HCT116 (cell line): ENCODE measurements around the gene STPG3. TPM values are rescaled to one million over a fixed set of nuclear protein-coding genes. Genes with fewer than 3 reads are reported as not detected.
A peak's percentile ranks its signal among the peaks of the same experiment; 100 is the strongest.

ENCODE experiments used
- ATAC-seq: fragments of 200-7000 bp; cut with Tn5 transposase; 2 replicates; pipeline ENCODE4 v1.9.1; 2020; ENCODE audit warnings: mild to moderate bottlenecking, moderate library complexity
- BruUV-seq: library from RNA; stranded (reverse); fragments of 400-500 nt; replicated peaks from 2 replicates; lab custom pipeline; 2021; lab: Mats Ljungman, UMichigan
- CTCF ChIA-PET: fragments of 300-600 bp; sonication (Branson Sonifier 250); formaldehyde crosslinking; loops from one replicate; lab custom pipeline; 2021; ENCODE audit warnings: antibody characterized with exemption; lab: Charles Lee
- POLR2A ChIA-PET: fragments of 300-600, 350-600 bp; sonication (Branson Sonifier 250); formaldehyde crosslinking; loops from one replicate; lab custom pipeline; 2021; ENCODE audit warnings: antibody characterized with exemption; lab: Charles Lee
- RAD21 ChIA-PET, 2 experiments: fragments of 300-600 bp; sonication (Branson Sonifier 250); formaldehyde crosslinking; loops; one replicate each; lab custom pipeline; 2023; ENCODE audit warnings: low total read pairs in 2 of 2; ENCODE audit not compliant: uncharacterized antibody in 2 of 2, unreplicated experiment in 2 of 2, low non-redundant PET in 1 of 2; lab: Charles Lee
- DNase-seq: peaks from one replicate; pipeline ENCODE4 v3.0.0-alpha.2; 2010; ENCODE audit warnings: low read depth, low spot score
- H2AFZ ChIP-seq: fragments of 200-600 bp; shearing (Covaris generic), sonication (generic); 2 replicates; pipeline ENCODE4 v1.6.1; 2017; ENCODE audit warnings: low read depth, mixed run types, mixed read lengths, antibody characterized with exemption, low read length; ENCODE audit not compliant: poor library complexity, severe bottlenecking
- H3K27ac ChIP-seq: 2 replicates; pipeline ENCODE4 v1.5.1; 2012; ENCODE audit warnings: low read depth, low read length
- H3K27me3 ChIP-seq: fragments of 200-600 bp; sonication (generic); 2 replicates; pipeline ENCODE4 v1.6.1; 2016; ENCODE audit warnings: mixed run types, low read length, mixed read lengths; ENCODE audit not compliant: insufficient read depth
- H3K36me3 ChIP-seq, 2 experiments: fragments of 200-500 bp in 1 of 2; fragments of 200-600 bp in 1 of 2; sonication (Bioruptor generic) in 1 of 2; sonication (generic) in 1 of 2; 2 replicates each; pipeline versions ENCODE4 v1.5.1 to v1.6.1; 2014 to 2016; ENCODE audit warnings: low read length in 2 of 2, inconsistent platforms in 1 of 2, mixed read lengths in 1 of 2, mixed run types in 1 of 2; ENCODE audit not compliant: insufficient read depth in 2 of 2, control insufficient read depth in 1 of 2
- H3K4me1 ChIP-seq, 2 experiments: fragments of 200-600 bp in 1 of 2; sonication (generic) in 1 of 2; 2 replicates each; pipeline versions ENCODE4 v1.5.1 to v1.6.1; 2012 to 2017; ENCODE audit warnings: low read length in 2 of 2, inconsistent platforms in 1 of 2, mild to moderate bottlenecking in 1 of 2, mixed read lengths in 1 of 2, mixed run types in 1 of 2, moderate library complexity in 1 of 2; ENCODE audit not compliant: insufficient read depth in 2 of 2, control insufficient read depth in 1 of 2
- H3K4me2 ChIP-seq: fragments of 200-600 bp; sonication (generic); 2 replicates; pipeline ENCODE4 v1.6.1; 2017; ENCODE audit warnings: mixed run types, low read length, mixed read lengths
- H3K4me3 ChIP-seq, 2 experiments: fragments of 200-600 bp in 1 of 2; sonication (generic) in 1 of 2; replicated peaks in 1 of 2; 2 replicates each; pipeline ENCODE4 v1.5.1; 2011 to 2016; ENCODE audit warnings: low read length in 2 of 2, control low read depth in 1 of 2, low read depth in 1 of 2, mild to moderate bottlenecking in 1 of 2, mixed read lengths in 1 of 2, mixed run types in 1 of 2
- H3K79me2 ChIP-seq: fragments of 200-600 bp; sonication (generic); 2 replicates; pipeline ENCODE4 v1.6.1; 2017; ENCODE audit warnings: mild to moderate bottlenecking, mixed run types, low read length, moderate library complexity, mixed read lengths; ENCODE audit not compliant: insufficient read depth
- H3K9ac ChIP-seq: fragments of 200-600 bp; sonication (generic); 2 replicates; pipeline ENCODE4 v1.6.1; 2016; ENCODE audit warnings: low read length, mixed read lengths
- H3K9me2 ChIP-seq: fragments of 200-600 bp; sonication (generic), shearing (Covaris generic); 2 replicates; pipeline ENCODE4 v1.6.1; 2017; ENCODE audit warnings: mixed run types, mild to moderate bottlenecking, moderate library complexity; ENCODE audit not compliant: insufficient read depth
- H3K9me3 ChIP-seq, 2 experiments: fragments of 200-500 bp in 1 of 2; fragments of 200-600 bp in 1 of 2; sonication (Bioruptor generic) in 1 of 2; sonication (generic) in 1 of 2; 2 replicates each; pipeline ENCODE4 v1.6.1; 2014 to 2017; ENCODE audit warnings: low read length in 2 of 2, mixed read lengths in 2 of 2, inconsistent platforms in 1 of 2, low read depth in 1 of 2, mild to moderate bottlenecking in 1 of 2, mixed run types in 1 of 2, moderate library complexity in 1 of 2; ENCODE audit not compliant: control insufficient read depth in 1 of 2, insufficient read depth in 1 of 2
- H4K20me1 ChIP-seq: fragments of 200-600 bp; sonication (generic), shearing (Covaris generic); 2 replicates; pipeline ENCODE4 v1.6.1; 2017; ENCODE audit warnings: mixed run types, mild to moderate bottlenecking, moderate library complexity; ENCODE audit not compliant: insufficient read depth
- EGR1 ChIP-seq: IDR thresholded peaks from 2 replicates; pipeline ENCODE4 v1.6.1; 2012; ENCODE audit warnings: low read depth
- ELF1 ChIP-seq: IDR thresholded peaks from 2 replicates; pipeline ENCODE4 v1.6.1; 2012; ENCODE audit warnings: low read depth, borderline replicate concordance
- EZH2 ChIP-seq: fragments of 200-600 bp; sonication (generic); IDR thresholded peaks from 2 replicates; pipeline ENCODE4 v1.6.1; 2017; ENCODE audit warnings: antibody characterized with exemption, mixed run types
- EZH2phosphoT487 ChIP-seq: fragments of 200-600 bp; IDR thresholded peaks from 2 replicates; pipeline ENCODE4 v1.6.1; 2018; ENCODE audit warnings: antibody characterized with exemption, borderline replicate concordance
- FOSL1 ChIP-seq: IDR thresholded peaks from 2 replicates; pipeline ENCODE4 v1.6.1; 2012; ENCODE audit warnings: low read depth
- JUND ChIP-seq: IDR thresholded peaks from 2 replicates; pipeline ENCODE4 v1.6.1; 2012
- RAD21 ChIP-seq: IDR thresholded peaks from 2 replicates; pipeline ENCODE4 v1.6.1; 2012; ENCODE audit warnings: low read depth, mild to moderate bottlenecking
- SRF ChIP-seq: IDR thresholded peaks from 2 replicates; pipeline ENCODE4 v1.6.1; 2012; ENCODE audit warnings: low read depth
- YY1 ChIP-seq: IDR thresholded peaks from 2 replicates; pipeline ENCODE4 v1.6.1; 2011; ENCODE audit warnings: low read length, low read depth, moderate library complexity, mild to moderate bottlenecking; ENCODE audit not compliant: insufficient replicate concordance; ENCODE audit errors: extremely low read depth
- ZFX ChIP-seq: fragments of 450-650 bp; IDR thresholded peaks from 2 replicates; pipeline ENCODE4 v1.6.1; 2017
- ZNF274 ChIP-seq: fragments of 200-500 bp; sonication (Bioruptor generic); IDR thresholded peaks from 2 replicates; pipeline ENCODE4 v1.6.1; 2014; ENCODE audit warnings: mild to moderate bottlenecking, low read depth, low read length, inconsistent platforms
- intact Hi-C: fragments of 100-400 bp; cut with micrococcal nuclease; formaldehyde crosslinking; loops from 2 replicates; pipeline ENCODE4 v1.10.0; 2022
- total RNA-seq: library from RNA; stranded (reverse); gene quantifications from one replicate; pipeline ENCODE4 v1.2.1, GENCODE V29; 2021; ENCODE audit not compliant: unreplicated experiment
- TF ChIP-seq, protein P1 (sequence below): IDR thresholded peaks from 2 replicates; pipeline ENCODE4 v1.6.1; 2011; ENCODE audit warnings: mild to moderate bottlenecking, low read length, moderate library complexity; ENCODE audit not compliant: insufficient replicate concordance; ENCODE audit errors: extremely low read depth
- TF ChIP-seq, protein P2 (sequence below): IDR thresholded peaks from 2 replicates; pipeline ENCODE4 v1.6.1; 2012; ENCODE audit warnings: low read depth
- TF ChIP-seq, protein P3 (sequence below), 3 experiments: fragments of 200-600 bp in 1 of 3; sonication (generic) in 1 of 3; IDR thresholded peaks in 2 of 3; conservative IDR thresholded peaks in 1 of 3; 2 replicates each; pipeline ENCODE4 v1.5.1; 2012 to 2017; ENCODE audit warnings: low read depth in 2 of 3, low read length in 2 of 3, antibody characterized with exemption in 1 of 3, borderline replicate concordance in 1 of 3, control low read depth in 1 of 3, mild to moderate bottlenecking in 1 of 3, mixed read lengths in 1 of 3, mixed run types in 1 of 3, moderate library complexity in 1 of 3; ENCODE audit not compliant: insufficient read depth in 1 of 3

STPG3 gene
- total RNA-seq, 1 experiment from 2014 or later = not detected

DNA sequence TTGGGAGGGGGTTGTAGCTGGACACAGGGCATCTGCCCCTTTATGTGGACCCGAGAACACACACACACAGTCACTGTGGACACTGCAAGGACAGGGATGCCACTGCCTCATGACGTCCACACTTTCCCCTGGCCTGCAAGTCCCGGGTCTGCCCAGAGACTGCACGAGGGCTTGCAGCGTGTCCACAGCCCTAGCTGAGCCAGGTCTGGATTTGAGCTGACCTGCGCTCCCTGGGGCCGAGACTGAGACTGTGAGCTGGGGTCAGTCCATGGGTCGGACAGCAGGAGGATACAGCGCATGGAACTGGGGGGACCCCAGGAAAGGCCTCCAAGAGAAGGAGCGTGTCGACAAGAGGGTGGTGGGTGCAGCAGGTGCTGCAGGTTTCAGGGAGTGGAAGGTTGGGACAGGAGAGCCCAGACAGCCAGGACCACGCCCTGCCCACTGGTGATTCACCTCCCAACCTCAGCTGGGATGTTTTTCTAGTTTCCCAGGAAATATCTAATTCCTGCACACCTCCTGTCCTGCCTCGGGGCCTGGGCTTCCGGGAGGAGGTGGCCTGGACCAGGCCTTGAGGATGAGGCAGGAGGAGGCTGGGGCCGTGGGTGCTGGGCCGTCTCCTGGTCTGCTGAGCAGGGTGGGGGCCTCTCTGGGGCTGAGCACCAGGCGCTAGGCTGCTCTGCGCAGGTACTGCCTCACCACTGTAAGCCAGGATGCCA lies 24.6 kb upstream of the STPG3 start:
- Histone ChIP-seq H2AFZ (no peak overlapping the region), H3K4me1 (peaks cover 44 to 71% of the 10 kb centered on the region in 2 experiments), H3K9me2 (no peaks in the 10 kb centered on the region), H3K27ac (peak overlapping the region; percentile 88), H3K36me3 (no peaks in the 10 kb centered on the region), H4K20me1 (no peaks in the 10 kb centered on the region), H3K79me2 (no peaks in the 10 kb centered on the region), H3K4me2 (peak overlapping the region; percentile 99), H3K9me3 (no peaks in the 10 kb centered on the region), H3K9ac (peak overlapping the region; percentile 97), H3K27me3 (no peaks in the 10 kb centered on the region), H3K4me3 (peak overlapping the region; percentile 14 to 48)
- BruUV-seq = no TSS peak
- DNase-seq (no peak), ATAC-seq (peak; percentile 31)
- ChIA-PET POLR2A (interaction anchor here (0.7 to 2.5 kb wide), 7 partner anchors 10 to 103 kb away, joined by 3 to 16 read pairs (median 6); partner anchors contain the start of genes ANAPC2, SSNA1, TPRN and TUBB4B), CTCF (interaction anchor here (1.1 to 4.7 kb wide), 12 partner anchors 10 to 197 kb away, joined by 3 to 43 read pairs (median 6); partner anchors contain the start of genes ANAPC2, SAPCD2, SSNA1 and TPRN), RAD21 (interaction anchor here (1.2 to 1.9 kb wide), 6 partner anchors 13 to 180 kb away, joined by 3 to 9 read pairs (median 4); partner anchors contain the start of genes ANAPC2 (in 2 of the 2) and SSNA1 (in 2 of the 2))
- intact Hi-C loops = loop anchor here (1.0 to 10.0 kb wide), 4 partner anchors 39 to 442 kb away; partner anchors contain the start of genes ANAPC2, NPDC1 and SSNA1
- no peak for TF ChIP-seq RAD21
- TF ChIP-seq EGR1 = no peak
- no peak for TF ChIP-seq ZFX
- TF ChIP-seq, protein P1, sequence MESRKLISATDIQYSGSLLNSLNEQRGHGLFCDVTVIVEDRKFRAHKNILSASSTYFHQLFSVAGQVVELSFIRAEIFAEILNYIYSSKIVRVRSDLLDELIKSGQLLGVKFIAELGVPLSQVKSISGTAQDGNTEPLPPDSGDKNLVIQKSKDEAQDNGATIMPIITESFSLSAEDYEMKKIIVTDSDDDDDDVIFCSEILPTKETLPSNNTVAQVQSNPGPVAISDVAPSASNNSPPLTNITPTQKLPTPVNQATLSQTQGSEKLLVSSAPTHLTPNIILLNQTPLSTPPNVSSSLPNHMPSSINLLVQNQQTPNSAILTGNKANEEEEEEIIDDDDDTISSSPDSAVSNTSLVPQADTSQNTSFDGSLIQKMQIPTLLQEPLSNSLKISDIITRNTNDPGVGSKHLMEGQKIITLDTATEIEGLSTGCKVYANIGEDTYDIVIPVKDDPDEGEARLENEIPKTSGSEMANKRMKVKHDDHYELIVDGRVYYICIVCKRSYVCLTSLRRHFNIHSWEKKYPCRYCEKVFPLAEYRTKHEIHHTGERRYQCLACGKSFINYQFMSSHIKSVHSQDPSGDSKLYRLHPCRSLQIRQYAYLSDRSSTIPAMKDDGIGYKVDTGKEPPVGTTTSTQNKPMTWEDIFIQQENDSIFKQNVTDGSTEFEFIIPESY = no peak
- no peak for TF ChIP-seq SRF
- no peak for TF ChIP-seq ELF1
- TF ChIP-seq, protein P2, sequence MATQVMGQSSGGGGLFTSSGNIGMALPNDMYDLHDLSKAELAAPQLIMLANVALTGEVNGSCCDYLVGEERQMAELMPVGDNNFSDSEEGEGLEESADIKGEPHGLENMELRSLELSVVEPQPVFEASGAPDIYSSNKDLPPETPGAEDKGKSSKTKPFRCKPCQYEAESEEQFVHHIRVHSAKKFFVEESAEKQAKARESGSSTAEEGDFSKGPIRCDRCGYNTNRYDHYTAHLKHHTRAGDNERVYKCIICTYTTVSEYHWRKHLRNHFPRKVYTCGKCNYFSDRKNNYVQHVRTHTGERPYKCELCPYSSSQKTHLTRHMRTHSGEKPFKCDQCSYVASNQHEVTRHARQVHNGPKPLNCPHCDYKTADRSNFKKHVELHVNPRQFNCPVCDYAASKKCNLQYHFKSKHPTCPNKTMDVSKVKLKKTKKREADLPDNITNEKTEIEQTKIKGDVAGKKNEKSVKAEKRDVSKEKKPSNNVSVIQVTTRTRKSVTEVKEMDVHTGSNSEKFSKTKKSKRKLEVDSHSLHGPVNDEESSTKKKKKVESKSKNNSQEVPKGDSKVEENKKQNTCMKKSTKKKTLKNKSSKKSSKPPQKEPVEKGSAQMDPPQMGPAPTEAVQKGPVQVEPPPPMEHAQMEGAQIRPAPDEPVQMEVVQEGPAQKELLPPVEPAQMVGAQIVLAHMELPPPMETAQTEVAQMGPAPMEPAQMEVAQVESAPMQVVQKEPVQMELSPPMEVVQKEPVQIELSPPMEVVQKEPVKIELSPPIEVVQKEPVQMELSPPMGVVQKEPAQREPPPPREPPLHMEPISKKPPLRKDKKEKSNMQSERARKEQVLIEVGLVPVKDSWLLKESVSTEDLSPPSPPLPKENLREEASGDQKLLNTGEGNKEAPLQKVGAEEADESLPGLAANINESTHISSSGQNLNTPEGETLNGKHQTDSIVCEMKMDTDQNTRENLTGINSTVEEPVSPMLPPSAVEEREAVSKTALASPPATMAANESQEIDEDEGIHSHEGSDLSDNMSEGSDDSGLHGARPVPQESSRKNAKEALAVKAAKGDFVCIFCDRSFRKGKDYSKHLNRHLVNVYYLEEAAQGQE = no peak
- no peak for TF ChIP-seq FOSL1
- no peak for TF ChIP-seq EZH2
- TF ChIP-seq EZH2phosphoT487 = no peak
- TF ChIP-seq JUND = no peak
- TF ChIP-seq, protein P3, sequence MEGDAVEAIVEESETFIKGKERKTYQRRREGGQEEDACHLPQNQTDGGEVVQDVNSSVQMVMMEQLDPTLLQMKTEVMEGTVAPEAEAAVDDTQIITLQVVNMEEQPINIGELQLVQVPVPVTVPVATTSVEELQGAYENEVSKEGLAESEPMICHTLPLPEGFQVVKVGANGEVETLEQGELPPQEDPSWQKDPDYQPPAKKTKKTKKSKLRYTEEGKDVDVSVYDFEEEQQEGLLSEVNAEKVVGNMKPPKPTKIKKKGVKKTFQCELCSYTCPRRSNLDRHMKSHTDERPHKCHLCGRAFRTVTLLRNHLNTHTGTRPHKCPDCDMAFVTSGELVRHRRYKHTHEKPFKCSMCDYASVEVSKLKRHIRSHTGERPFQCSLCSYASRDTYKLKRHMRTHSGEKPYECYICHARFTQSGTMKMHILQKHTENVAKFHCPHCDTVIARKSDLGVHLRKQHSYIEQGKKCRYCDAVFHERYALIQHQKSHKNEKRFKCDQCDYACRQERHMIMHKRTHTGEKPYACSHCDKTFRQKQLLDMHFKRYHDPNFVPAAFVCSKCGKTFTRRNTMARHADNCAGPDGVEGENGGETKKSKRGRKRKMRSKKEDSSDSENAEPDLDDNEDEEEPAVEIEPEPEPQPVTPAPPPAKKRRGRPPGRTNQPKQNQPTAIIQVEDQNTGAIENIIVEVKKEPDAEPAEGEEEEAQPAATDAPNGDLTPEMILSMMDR (IDR thresholded peaks at IDR 0.05 in 2 of 3, conservative IDR thresholded peaks at IDR 0.05 in 1 of 3; ENCODE audit: borderline replicate concordance in 1 of 3, insufficient read depth in 1 of 3, low read depth in 2 of 3, low read length in 2 of 3) = no peak
- no peak for TF ChIP-seq YY1
- TF ChIP-seq ZNF274 = no peak
